CD1c-positive myeloid dendritic cell (primary cell): Measurements from ENCODE around the gene NUDT16.

Experiments
- DNase-seq: peaks from one replicate; pipeline ENCODE4 v3.0.0-alpha.2; 2016; ENCODE audit errors: extremely low spot score

The NUDT16 gene

DNA sequence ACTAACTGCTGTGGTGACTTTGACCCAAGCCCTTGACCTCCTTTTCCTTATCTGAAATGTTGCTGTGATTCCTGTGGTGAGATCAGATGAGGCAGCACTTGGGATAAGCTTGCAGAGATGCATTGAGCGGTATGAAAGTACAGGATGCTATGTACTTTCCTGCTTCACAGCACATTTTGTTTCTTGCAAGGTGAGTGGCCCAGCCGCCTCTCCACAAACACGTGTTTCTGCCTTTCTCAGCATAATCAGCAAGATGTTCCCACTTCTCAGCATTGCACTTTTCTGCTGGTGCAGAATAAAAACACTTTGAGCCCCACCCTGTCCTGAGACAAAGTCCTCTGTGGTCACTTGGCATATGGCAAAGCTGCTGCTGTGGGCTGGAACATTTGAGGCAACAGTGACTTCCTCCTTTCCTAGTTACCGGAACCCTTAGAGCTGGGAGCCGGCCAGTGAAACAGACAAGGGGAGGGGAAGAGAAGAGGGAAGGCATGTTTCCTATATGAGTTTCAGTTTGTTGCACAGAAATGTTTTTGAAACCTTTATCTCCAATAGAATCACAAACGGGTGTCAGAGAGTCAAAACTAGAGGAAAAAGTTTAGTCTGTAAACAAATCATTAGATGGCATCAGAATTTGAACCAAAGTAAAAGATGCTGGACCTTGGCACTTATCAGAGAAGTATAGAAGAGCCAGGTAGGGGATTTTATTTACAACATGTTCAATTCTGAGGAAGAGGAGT lies 5.0 kb downstream of the NUDT16 start:
- peak; percentile 90 for DNase-seq

DNA sequence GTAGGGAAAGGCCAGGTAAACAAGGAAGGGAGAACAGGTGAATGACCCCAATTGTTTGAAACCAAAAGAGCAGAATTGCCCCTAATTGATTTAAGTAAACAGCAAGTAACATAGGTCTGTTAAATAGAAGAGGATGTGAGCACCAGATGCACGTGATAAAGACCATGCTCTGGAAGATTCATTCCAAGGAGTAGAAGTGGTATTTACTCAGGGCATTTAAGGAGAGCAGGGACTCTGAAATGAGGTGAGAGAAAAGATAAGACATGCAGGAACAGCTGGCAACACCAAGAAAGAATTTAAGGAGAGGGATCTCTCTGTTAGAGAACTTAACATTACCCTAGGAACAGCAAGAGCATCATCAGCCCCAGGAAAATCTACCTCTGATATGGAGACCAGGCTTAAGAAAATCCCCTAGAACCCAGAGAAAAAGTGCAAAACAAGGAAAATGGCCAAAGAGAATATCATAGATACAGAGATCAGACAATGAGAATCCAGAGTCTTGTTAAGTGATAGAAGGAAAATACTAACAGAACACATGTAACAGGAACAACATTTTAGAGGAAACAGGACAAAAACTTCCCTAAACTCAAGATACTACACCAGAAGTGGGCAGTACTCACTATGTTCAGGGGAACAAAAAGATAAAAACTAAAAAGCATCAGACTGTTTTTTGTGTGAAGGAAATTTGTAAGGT lies 6.4 kb downstream of the NUDT16 start:
- DNase-seq: peak; percentile 51

DNA sequence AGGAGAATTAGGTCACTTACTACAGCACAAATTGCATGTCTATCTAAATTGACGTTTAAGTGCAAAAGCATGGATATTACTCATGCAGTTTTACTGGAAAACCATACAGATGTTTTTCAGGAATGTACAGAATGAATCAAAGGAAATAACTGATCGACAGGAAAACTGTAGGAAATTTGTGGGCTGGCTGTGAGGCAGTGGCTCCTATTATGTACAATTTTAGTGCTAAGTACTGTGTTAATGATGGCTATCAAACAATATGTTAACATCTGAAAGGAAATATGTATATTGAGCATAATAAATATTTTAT lies 6.9 kb downstream of the NUDT16 start:
- DNase-seq: no peak

DNA sequence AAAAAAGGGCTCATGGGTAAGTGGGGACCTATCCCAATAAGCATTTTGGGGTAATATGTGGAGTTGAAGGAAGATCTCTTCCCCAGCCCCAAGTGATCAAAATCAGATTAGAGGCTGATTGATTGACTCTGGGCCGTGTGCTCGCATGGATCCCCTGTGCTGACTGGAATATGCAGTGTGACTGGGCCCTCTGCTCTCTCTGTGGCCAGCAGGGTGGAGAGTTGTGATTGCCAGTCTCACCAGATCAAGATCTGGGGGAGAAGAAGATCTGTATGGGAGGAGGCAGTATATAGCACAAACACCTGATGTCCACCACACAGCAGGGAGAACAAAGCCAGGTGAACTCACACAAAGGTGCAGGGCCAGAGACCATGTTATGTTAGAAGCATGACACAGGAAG lies 8.8 kb downstream of the NUDT16 start:
- no peak for DNase-seq

- DNase-seq: no peak
These were observed 11.5 kb downstream of the NUDT16 start for GRCh38 chr3:131393051-131393450.

DNA sequence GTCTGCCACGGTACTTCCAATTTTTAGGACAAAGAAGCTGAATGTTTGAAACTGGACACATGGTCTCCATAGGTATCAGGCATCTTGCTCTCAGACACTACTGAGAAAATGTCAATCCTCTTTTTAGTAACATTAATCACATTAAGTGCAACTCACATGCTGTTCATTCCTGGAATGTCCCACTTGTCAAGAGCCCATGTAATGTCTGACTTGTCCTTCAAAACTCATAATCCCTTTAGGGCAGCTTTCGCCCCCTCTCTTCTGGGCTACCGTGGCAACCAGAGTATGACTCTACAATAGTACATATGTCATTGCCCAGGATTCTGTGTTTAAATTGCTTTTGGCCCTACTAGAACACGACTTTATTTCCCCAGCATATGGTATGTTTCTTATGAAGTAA lies 12.3 kb downstream of the NUDT16 start:
- DNase-seq: no peak

GRCh38 chr3:131394400-131394799 lies 12.8 kb downstream of the NUDT16 start:
- no peak for DNase-seq

- DNase-seq: no peak
These were observed 14.6 kb downstream of the NUDT16 start for GRCh38 chr3:131396170-131396569.

DNA sequence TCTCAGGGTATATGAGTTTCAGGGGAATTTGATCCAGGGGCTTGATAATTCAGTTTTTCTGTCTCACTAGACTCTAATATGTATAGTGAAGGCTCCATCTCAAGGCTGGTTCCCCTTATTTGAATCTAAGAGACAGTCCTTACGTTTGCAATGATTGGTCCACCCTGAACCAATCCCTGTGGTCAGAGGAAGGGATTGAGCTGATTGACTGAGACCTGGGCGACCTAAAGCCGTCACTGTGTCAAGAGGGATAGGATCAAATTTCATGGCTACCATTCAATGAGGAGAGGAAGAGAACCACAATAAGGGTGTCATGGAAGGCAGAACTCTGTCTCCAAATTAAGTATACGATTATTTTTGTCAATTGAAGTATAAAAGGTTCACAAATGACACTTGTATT lies 16.3 kb downstream of the NUDT16 start:
- no peak for DNase-seq

- DNase-seq: no peak
These were observed 20.4 kb downstream of the NUDT16 start for GRCh38 chr3:131401978-131402377.

DNA sequence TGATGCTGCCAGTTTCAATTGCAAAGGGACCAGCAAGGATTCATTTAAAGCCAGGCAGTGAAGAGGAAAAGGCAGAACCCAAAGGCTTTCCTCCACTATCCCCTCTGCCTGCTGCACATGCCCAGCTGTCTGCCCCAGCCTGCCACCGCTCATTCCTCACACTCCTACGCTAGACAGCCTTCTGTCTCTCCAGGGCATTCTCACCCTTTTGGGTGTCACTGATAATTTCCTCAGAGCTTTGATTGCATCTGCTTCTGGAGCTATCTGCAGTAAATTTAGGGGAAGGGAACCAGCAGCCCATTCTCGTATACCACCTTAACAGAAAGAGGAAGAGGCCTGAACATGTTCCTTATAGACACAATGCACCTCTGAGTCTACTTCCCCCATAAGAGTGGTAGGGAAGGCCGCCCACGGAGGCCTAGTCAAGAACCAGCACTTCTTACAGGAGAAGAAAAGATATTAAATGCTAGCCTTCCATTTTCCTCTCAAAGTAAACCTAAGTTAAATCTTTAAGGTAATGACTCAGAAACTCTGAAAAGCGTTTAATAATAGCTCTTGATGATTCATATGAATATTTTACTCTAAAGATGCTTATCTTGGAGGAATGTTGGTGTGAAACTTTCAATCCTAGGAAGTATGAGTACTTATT lies 20.9 kb downstream of the NUDT16 start:
- peak; percentile 85 for DNase-seq

DNA sequence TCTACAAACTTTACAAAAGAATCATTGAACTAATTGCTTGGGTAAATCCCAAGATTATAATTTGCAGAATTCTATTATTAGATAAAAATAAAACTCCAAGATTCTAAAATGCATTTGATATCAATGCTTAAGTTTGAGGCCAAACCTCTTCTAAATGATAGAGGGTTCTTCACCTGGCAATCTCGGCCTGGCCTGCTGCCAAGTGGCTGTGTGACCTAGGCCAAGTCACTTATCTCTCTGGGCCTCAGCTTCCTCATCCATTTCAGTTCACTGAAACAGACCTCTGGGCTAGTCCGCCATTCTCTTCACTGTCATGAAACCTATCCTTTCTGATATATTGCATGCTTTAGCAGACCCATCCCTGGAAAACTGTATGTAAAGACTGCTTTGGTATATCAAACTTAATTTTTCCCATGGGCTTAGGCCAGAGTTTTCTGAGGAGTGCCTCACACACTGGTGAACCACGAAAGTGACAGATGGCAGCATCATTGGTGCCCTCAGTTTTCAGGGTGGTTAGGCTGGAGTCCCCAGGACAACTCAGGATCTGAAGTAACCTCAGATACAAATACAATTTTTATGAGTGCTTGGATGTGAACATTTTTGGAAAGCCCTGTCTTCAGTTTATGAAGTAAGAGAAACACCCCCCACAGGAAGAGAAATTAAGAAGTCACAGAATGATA lies 21.8 kb downstream of the NUDT16 start:
- DNase-seq: no peak

GRCh38 chr3:131405411-131405810 lies 23.8 kb downstream of the NUDT16 start:
- no peak for DNase-seq

- no peak for DNase-seq
These were observed 24.7 kb downstream of the NUDT16 start for GRCh38 chr3:131406274-131406673.

- no peak for DNase-seq
These were observed 36.2 kb downstream of the NUDT16 start for GRCh38 chr3:131417751-131418150.

- DNase-seq: no peak
These were observed 39.7 kb downstream of the NUDT16 start for GRCh38 chr3:131421301-131421700.

GRCh38 chr3:131421957-131422498 lies 40.5 kb downstream of the NUDT16 start:
- no peak for DNase-seq

DNA sequence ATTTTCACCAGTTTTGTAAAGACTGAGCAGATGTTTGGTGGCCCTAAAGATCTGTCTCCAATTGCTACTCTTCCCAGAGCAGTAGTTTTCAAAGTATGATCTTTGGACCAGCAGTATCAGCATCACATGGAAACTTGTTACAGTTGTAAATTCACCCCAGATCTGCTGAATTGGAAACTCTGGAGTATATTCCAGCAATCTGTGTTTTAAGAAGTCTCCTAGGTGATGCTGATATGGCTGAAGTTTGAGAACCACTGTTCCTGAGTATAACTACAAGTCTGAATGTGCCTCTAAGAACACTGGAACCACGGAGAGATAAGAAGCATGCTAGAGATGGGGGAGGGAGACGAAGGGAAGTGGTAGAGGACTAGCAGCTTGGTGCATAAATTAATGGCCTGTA lies 45.7 kb downstream of the NUDT16 start:
- DNase-seq: no peak

- DNase-seq: no peak
These were observed 50.2 kb downstream of the NUDT16 start for GRCh38 chr3:131431754-131432153.

- DNase-seq: no peak
These were observed 50.9 kb downstream of the NUDT16 start for GRCh38 chr3:131432441-131432840.

DNA sequence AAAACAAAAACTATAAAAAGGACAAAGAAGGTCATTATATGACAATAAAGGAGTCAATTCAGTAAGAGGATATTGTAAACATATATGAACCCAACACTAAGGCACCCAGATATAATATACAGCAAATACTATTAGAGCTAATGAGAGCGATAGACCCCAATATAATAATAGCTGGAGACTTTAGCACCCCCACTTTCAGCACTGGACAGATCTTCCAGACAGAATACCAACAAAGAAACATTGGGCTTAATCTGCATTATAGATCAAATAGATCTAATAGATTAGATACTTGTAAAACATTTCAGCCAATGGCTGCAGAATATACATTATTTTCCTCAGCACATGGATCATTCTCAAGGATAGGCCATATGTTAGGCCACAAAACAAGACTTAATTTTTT lies 53.4 kb downstream of the NUDT16 start:
- no peak for DNase-seq
